Stimulated activated CD4-positive, alpha-beta T cell treated with anti-CD3 and anti-CD28 coated beads, Interleukin-1b, Interleukin-23, amount 100 ng/mL, for 1 hour (primary cell): ENCODE data around the gene HCN3.

Source experiments
- DNase-seq, 2 donors: peaks; one replicate each; pipeline ENCODE4 v3.0.0-alpha.2; 2020; ENCODE audit warnings: low read depth in 2 of 2

The HCN3 gene

DNA sequence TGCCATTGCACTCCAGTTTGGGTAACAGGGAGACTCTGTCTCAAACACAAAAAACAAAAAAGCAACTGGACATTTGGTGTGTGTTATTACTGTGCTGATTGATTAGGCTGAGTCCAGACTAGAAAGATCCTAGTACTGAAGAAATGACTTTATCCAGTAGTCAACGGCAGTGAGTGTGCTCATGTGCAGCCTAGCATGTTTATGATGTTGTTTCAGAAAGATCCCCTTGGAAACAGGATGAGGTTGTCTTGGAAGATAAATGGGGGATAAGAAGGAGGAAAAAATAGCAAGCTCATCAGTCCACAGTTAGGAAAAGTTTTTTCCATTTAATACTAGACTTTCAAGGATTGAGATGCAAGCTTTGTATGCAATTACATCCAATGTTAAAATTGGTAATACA, 57.7 kb downstream of the HCN3 start:
- no peak for DNase-seq
